GM23338 (cell line): ENCODE measurements around the gene FES. TPM values are rescaled to one million over a fixed set of nuclear protein-coding genes. Genes with fewer than 3 reads are reported as not detected.
"Not testable (repeated sequence)": the region's sequence is repeated elsewhere in the genome, so short reads cannot be mapped to it uniquely, and the experiment has no call there.

Source experiments
- ATAC-seq: fragments of 200-7000 bp; cut with Tn5 transposase; 3 replicates; pipeline ENCODE4 v1.9.1; 2020
- DNase-seq: peaks from one replicate; pipeline ENCODE4 v3.0.0-alpha.2; 2015; ENCODE audit warnings: low spot score
- H2AFZ ChIP-seq: fragments of 200-600 bp; sonication (generic); 2 replicates; pipeline ENCODE4 v1.8.0; 2016; ENCODE audit warnings: antibody characterized with exemption, mild to moderate bottlenecking, moderate library complexity
- H3F3A ChIP-seq: fragments of 200-600 bp; sonication (generic); replicated peaks from 2 replicates; pipeline ENCODE4 v1.8.0; 2017; ENCODE audit warnings: antibody characterized with exemption, mixed run types, low read depth
- H3K27ac ChIP-seq: fragments of 200-600 bp; sonication (generic); 2 replicates; pipeline ENCODE4 v1.6.1; 2016; ENCODE audit warnings: low read depth
- H3K27me3 ChIP-seq: fragments of 200-600 bp; sonication (generic); 2 replicates; pipeline ENCODE4 v1.8.0; 2016; ENCODE audit warnings: mild to moderate bottlenecking, mixed run types, moderate library complexity; ENCODE audit not compliant: insufficient read depth
- H3K36me3 ChIP-seq: fragments of 200-600 bp; sonication (generic); 2 replicates; pipeline ENCODE4 v1.8.0; 2016; ENCODE audit warnings: mild to moderate bottlenecking; ENCODE audit not compliant: insufficient read depth
- H3K4me1 ChIP-seq: fragments of 200-600 bp; sonication (generic); 2 replicates; pipeline ENCODE4 v1.8.0; 2016; ENCODE audit warnings: mild to moderate bottlenecking, moderate library complexity; ENCODE audit not compliant: insufficient read depth
- H3K4me2 ChIP-seq: fragments of 200-600 bp; sonication (generic); 2 replicates; pipeline ENCODE4 v1.7.1; 2017; ENCODE audit warnings: mixed run types
- H3K4me3 ChIP-seq: fragments of 200-600 bp; sonication (generic); 2 replicates; pipeline ENCODE4 v1.6.1; 2016; ENCODE audit warnings: mixed run types
- H3K79me2 ChIP-seq: fragments of 200-600 bp; sonication (generic); replicated peaks from 2 replicates; pipeline ENCODE4 v1.8.0; 2017; ENCODE audit warnings: mild to moderate bottlenecking; ENCODE audit not compliant: insufficient read depth
- H3K9me2 ChIP-seq: fragments of 200-600 bp; sonication (generic); 2 replicates; pipeline ENCODE4 v1.8.0; 2017; ENCODE audit not compliant: insufficient read depth
- H4K20me1 ChIP-seq: fragments of 200-600 bp; sonication (generic); replicated peaks from 2 replicates; pipeline ENCODE4 v1.8.0; 2017; ENCODE audit warnings: mild to moderate bottlenecking; ENCODE audit not compliant: insufficient read depth
- H3K27ac Mint-ChIP-seq: 2 replicates; pipeline ENCODE4 v1.8.0; 2020; ENCODE audit warnings: inconsistent platforms, mild to moderate bottlenecking, moderate library complexity, mixed read lengths
- H3K27me3 Mint-ChIP-seq: 3 replicates; pipeline ENCODE4 v1.8.0; 2022; ENCODE audit warnings: low read depth, mild to moderate bottlenecking, moderate library complexity, mixed read lengths, inconsistent platforms; ENCODE audit not compliant: insufficient read depth, poor library complexity
- H3K36me3 Mint-ChIP-seq: 3 replicates; pipeline ENCODE4 v1.8.0; 2021; ENCODE audit warnings: low read depth, mild to moderate bottlenecking, inconsistent platforms, moderate library complexity, mixed read lengths
- H3K4me1 Mint-ChIP-seq: 3 replicates; pipeline ENCODE4 v1.8.0; 2020; ENCODE audit warnings: mild to moderate bottlenecking, inconsistent platforms, mixed read lengths
- H3K4me3 Mint-ChIP-seq: 3 replicates; pipeline ENCODE4 v1.8.0; 2021; ENCODE audit warnings: moderate library complexity, mild to moderate bottlenecking, inconsistent platforms, mixed read lengths
- H3K9me3 Mint-ChIP-seq: 3 replicates; pipeline ENCODE4 v1.8.0; 2020; ENCODE audit warnings: moderate library complexity, mild to moderate bottlenecking, inconsistent platforms, mixed read lengths
- CREB1 ChIP-seq: fragments of 250-450 bp; sonication (Bioruptor Pico); IDR thresholded peaks from 2 replicates; pipeline ENCODE4 v1.5.0; 2020; ENCODE audit warnings: low read depth, mild to moderate bottlenecking, moderate library complexity
- JUNB ChIP-seq: IDR thresholded peaks from one replicate; pipeline ENCODE4 v1.6.1; 2016; ENCODE audit warnings: antibody characterized with exemption; ENCODE audit not compliant: unreplicated experiment
- ZNF331 ChIP-seq: fragments of 250-450 bp; sonication (Bioruptor Pico); IDR thresholded peaks from 2 replicates; pipeline ENCODE4 v1.5.0; 2020; ENCODE audit warnings: low read depth, mild to moderate bottlenecking, moderate library complexity
- ZNF462 ChIP-seq: fragments of 250-450 bp; sonication (Bioruptor Pico); IDR thresholded peaks from 2 replicates; pipeline ENCODE4 v1.5.0; 2020; ENCODE audit warnings: mild to moderate bottlenecking, moderate library complexity
- polyA plus RNA-seq: library from polyadenylated mRNA; unstranded; fragments of >200 nt; fragmentation: Nextera tagmentation; extraction: Ambion mirVana; gene quantifications from 2 replicates; pipeline ENCODE4 v1.2.1, GENCODE V29; 2016
- total RNA-seq: library from RNA; depleted of rRNA; stranded (reverse); fragments of >200 nt; shearing (Covaris generic); gene quantifications from 2 replicates; pipeline ENCODE4 v1.2.3, GENCODE V29; 2014

The FES gene
- total and polyA plus RNA-seq, 2 experiments from 2014 or later, result 2.7 to 14.4 TPM

- no peak for TF ChIP-seq ZNF462
- no peak for TF ChIP-seq ZNF331 (CRISPR knock-in tag)
- TF ChIP-seq CREB1, result no peak
- no peak for TF ChIP-seq JUNB
These were observed 23.7 kb downstream of the FES start (continued) for GRCh38 chr15:90907838-90908507.

- not testable (repeated sequence) for H3K4me1 Mint-ChIP-seq, H2AFZ ChIP-seq, DNase-seq, H3F3A ChIP-seq, H3K27ac Mint-ChIP-seq, H3K4me3 Mint-ChIP-seq, H3K79me2 ChIP-seq, H4K20me1 ChIP-seq, H3K9me2 ChIP-seq, H3K27ac ChIP-seq, H3K9me3 Mint-ChIP-seq, H3K27me3 Mint-ChIP-seq, H3K36me3 ChIP-seq, H3K4me1 ChIP-seq, H3K4me2 ChIP-seq, ATAC-seq, H3K4me3 ChIP-seq, H3K27me3 ChIP-seq
- H3K36me3 Mint-ChIP-seq, result peaks cover 14% of the 10 kb centered on the region
These were observed 25.1 kb downstream of the FES start for GRCh38 chr15:90909449-90909848.

GRCh38 chr15:90909976-90910375 lies 25.7 kb downstream of the FES start:
- Histone ChIP-seq H3F3A (no peaks in the 10 kb centered on the region), H3K9me2 (no peaks in the 10 kb centered on the region), H3K36me3 (no peaks in the 10 kb centered on the region), H3K4me1 (no peaks in the 10 kb centered on the region), H3K27me3 (0 out of 2 replicates have a peak, but pooled peaks cover 1% of the 10 kb centered on the region), H3K27ac (no peak overlapping the region), H3K4me3 (no peak overlapping the region), H3K79me2 (no peaks in the 10 kb centered on the region), H3K4me2 (no peak overlapping the region), H2AFZ (no peak overlapping the region), H4K20me1 (no peaks in the 10 kb centered on the region)
- H3K27me3 Mint-ChIP-seq, result peaks cover 5% of the 10 kb centered on the region
- no peak overlapping the region for H3K27ac Mint-ChIP-seq
- DNase-seq, result no peak
- peaks cover 14% of the 10 kb centered on the region for H3K36me3 Mint-ChIP-seq
- no peak overlapping the region for H3K4me3 Mint-ChIP-seq
- no peak for ATAC-seq
- H3K4me1 Mint-ChIP-seq, result no peaks in the 10 kb centered on the region; the same call in 2 of the 3 replicates
- H3K9me3 Mint-ChIP-seq, result no peaks in the 10 kb centered on the region
- TF ChIP-seq ZNF462, result no peak
